Fibroblast of the aortic adventitia (primary cell): ENCODE data around the gene MDM4. TPM values are rescaled to one million over a fixed set of nuclear protein-coding genes. Genes with fewer than 3 reads are reported as not detected.
"Not testable (repeated sequence)": the region's sequence is repeated elsewhere in the genome, so short reads cannot be mapped to it uniquely, and the experiment has no call there.

Experiments
- DNase-seq: peaks from one replicate; pipeline ENCODE4 v3.0.0-alpha.2; 2010; ENCODE audit warnings: low read depth
- H3K4me3 ChIP-seq: 2 replicates; pipeline ENCODE4 v1.5.1; 2011; ENCODE audit warnings: low read depth, mild to moderate bottlenecking, control low read depth, low read length, moderate library complexity
- CTCF ChIP-seq: IDR thresholded peaks from 2 replicates; pipeline ENCODE4 v1.5.1; 2011; ENCODE audit warnings: mild to moderate bottlenecking, low read length, control low read depth, inconsistent platforms; ENCODE audit not compliant: insufficient read depth
- total RNA-seq: library from RNA; depleted of rRNA; stranded (reverse); fragments of >200 nt; gene quantifications from 2 replicates; pipeline ENCODE4 v1.2.3, GENCODE V29; 2012; ENCODE audit warnings: low replicate concordance

Gene MDM4
- total RNA-seq, 1 donor: 55.1 TPM

DNA sequence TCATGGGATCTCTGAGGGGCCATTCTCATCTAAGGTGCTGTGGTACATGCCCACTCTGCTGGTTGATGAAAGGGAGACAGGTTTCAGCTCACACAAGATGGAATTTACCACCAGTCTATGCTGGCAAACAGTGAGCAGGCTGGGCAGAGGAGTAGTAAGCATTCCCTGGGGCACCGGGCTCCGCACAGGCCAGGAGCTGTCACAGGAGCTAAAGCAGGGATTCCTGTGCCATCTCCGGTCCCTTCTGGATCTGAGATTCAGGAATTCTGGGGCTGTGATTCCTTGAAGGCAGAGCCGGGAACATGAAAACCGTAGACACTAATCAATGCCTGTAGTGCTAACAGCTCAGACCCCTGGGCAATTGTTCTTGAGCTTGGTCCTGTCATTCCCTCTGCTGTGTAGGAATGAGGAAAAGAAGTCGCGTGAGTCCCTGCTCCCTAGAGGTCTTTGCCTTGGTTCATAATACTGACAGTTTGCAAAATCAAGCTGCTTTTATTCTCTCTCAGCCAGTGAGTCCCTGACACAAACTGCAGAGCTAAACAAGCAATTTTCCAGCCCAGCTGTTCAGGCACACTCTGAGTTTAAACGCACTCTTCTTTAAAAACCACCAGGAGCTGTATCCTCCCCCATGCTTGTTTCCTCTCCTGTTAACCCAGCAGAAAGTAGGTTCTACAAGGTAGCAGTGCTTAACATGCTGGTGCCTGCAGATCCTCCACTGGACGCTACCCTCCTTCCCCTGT lies 52.5 kb downstream of the MDM4 start:
- TF ChIP-seq CTCF: no peak

GRCh38 chr1:204569478-204569877 lies 53.3 kb downstream of the MDM4 start:
- H3K4me3 ChIP-seq: no peak overlapping the region
- no peak for DNase-seq
- TF ChIP-seq CTCF: no peak

More for the DNA sequence above, 52.5 kb downstream of the MDM4 start:
- no peak for DNase-seq
- no peak overlapping the region for H3K4me3 ChIP-seq

GRCh38 chr1:204570021-204570420 lies 53.8 kb downstream of the MDM4 start:
- DNase-seq, H3K4me3 ChIP-seq: not testable (repeated sequence)

DNA sequence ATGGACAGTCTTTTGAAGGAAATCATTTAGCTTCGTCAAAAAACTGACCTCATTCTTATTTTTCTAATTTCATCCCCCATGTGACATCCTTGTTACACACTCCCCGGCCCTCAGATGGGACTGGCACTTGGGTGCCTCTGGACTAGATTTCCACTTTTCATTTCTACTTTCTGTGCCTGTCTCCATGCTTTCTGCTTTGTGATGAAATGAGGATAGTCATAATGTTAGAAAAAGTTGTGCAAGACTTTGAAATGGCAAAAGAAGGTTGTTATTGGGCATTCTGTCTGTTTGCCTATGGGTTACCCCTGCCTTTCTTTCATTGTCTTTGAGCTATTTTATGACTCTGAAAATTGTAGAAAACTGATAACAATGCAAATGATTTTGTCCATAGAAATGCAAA lies 54.9 kb downstream of the MDM4 start:
- no peak for DNase-seq
- no peak for TF ChIP-seq CTCF
- no peak overlapping the region for H3K4me3 ChIP-seq

DNA sequence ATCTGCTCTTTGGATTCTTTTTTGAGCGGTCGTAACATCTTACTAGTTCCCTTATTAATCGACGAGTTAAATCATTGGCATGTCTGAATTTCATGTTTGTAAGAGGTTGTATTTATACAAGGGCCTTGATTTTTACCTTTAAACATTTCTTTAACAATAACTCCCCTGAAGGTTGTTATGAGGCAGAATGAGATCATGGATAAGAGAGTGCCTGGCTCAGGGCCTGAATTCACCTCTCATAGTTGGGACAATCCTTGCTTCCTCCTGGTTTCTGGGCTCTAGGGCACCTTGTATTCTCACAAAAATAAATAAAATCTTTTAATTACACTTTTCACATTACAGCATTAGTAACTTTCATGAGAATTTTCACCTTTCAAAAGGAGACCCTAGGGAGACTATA lies 55.4 kb downstream of the MDM4 start:
- no peak for TF ChIP-seq CTCF
- no peak for DNase-seq

GRCh38 chr1:204572923-204573922 lies 57.0 kb downstream of the MDM4 start:
- DNase-seq: no peak
- no peak overlapping the region for H3K4me3 ChIP-seq
- no peak for TF ChIP-seq CTCF

More for the DNA sequence above, 55.4 kb downstream of the MDM4 start:
- no peak overlapping the region for H3K4me3 ChIP-seq
